Measurements from ENCODE around the gene RNF41.
"Not testable (repeated sequence)": the region's sequence is repeated elsewhere in the genome, so short reads cannot be mapped to it uniquely, and the experiment has no call there.

RNF41 gene

DNA sequence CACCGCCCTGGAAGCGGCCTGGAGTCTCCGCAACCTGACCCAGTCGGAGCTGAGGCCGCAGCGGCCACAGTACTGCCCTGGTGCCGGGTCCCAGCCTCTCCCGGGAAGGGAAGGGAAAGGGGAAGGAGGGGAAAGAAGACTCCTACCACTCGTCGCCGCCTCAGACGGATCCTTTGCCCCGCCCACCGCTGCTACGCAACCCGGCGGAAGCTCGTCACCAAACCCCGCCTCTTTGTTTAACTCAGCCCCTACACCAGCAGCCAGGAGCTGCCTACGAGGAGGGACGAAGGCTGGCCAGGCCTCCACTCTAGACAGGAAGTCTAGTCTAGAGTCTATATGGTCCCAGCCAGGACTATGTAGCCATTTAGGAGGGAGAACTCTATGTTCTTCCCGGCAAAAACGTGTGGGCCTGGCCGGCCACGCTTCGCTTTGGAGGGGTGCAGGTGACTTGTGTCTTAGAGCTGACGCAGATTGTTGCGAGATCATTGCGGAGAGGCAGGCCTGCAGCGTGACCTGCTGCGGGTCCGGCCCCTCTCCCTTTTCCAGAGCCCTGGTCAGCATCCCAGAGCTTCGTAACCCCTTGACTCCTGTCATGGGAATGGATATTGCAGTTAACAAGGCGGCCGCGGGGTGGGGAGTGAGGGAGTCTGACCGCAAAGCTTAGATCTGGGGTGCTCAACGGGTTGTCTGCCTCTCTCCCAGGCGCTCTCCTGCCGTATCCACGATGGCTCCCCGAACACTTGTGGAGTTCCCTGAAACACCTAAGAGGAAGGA is at the start of gene RNF41:
Gene RNF41 (minus strand): TSS at position 166 of the 774 bp plus-strand sequence. CDS start 7,875 bp downstream, outside the sequence.
- peak; percentile 93 for DNase-seq

DNA sequence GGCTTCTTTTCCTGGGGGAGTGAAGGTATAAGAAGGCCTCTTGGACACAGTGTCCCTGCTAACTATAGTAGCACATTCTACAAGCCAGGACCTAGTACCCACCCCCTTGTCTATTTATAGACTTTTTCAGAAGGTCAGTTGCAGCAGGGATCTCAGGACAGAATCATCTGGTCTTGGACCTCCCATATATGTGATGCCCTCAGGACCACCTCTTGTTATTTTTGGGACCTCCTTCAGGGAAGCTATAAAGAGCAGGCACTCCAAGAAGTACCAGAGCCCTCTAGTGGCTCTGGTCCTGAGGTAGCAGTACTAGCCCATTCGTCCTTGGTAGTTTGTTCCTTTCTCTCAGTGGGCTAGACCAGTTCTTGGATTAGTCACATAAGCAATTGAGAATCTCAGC is 49.3 kb upstream of the RNF41 start:
- DNase-seq: no peak

DNA sequence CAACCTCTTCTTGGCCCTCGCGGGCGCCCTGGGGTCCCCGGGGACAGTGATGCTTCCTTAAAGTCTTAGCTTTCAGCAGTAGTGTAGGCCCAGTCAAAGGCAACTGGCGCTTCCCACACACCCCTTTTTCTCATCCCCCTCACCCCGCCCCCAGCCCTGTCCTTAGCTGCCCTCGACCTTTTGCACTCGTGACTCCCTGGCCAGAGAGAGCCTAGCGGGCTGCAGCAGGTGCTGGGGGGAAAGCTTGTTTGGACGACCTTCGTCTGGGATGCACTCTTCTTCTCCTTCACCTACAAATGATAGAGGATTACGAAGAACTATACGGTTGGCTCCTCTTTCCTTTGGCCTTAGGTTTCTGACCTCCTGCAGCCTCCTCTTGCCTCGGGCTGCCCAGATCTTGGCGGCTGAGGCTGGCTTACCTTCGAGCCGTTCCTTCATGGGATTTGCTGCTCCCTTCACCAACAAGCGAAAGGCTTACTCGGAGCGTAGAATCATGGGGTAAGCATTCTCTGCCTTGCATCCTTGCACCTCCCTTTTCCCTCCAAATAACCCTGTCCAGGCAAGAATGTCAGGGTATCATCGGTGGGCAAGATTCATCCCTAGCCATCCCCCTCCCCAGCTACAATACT is 45.8 kb upstream of the RNF41 start:
- DNase-seq: no peak

DNA sequence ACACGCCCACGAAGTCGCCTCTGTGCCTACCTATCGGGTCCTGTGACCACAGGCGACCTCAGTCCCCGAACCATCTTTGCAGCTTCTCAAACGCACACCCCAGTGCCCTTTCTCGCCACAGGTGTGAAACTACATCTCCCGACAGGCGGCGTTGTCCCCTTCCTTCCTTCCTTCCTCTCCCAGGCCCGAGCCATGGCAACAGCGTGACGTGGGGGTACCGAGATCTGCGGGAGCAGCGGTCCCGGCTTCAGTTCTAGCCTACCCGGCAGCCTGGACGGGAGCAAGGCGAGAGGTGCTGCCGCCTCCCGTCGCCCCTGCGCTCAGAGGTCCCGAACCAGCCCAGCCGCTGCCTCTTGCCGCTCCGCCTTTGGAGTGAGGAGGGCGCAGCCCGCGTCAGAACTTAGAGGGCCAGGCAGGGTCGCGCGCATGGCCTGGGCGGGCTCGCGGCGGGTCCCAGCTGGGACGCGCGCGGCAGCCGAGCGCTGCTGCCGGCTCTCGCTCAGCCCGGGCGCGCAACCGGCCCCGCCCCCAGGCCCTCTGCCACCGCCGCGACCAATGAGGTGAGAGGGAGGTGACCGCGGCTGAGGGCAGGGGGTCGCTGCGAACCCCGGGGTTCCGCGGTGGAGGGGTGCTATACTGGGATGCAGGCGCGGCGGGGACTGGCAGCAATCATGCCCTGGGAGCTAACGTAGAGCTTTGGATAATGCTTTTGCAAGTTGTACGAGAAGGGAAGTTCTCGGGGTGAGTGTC is 45.1 kb upstream of the RNF41 start, which contains the start of gene COQ10A:
Gene COQ10A (plus strand): TSS at position 250 of the 750 bp plus-strand sequence. CDS start 177 bp downstream, at position 427.
- DNase-seq: peak; percentile 90

DNA sequence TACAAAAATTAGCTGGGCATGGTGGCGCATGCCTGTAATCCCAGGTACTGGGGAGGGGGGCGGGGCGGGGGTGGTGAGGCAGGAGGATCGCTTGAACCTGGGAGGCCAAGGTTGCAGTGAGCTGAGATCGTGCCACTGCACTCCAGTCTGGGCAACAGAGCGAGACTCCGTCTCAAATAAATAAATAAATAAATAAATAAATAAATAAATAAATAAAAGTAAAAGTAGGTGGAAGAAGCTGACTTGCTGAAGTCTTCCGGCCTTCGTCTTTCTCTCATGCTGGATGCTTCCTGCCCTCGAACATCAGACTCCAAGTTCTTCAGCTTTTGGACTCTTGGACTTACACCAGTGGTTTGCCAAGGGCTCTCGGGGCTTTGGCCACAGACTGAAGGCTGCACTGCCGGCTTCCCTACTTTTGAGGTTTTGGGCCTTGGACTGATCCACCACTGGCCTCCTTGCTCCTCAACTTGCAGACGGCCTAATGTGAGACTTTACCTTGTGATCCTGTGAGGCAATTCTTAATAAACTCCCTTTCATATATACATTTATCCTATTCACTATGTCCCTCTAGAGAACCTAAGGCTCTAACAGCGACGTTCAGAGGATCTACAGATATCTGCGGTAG is 44.5 kb upstream of the RNF41 start:
- not testable (repeated sequence) for DNase-seq

DNA sequence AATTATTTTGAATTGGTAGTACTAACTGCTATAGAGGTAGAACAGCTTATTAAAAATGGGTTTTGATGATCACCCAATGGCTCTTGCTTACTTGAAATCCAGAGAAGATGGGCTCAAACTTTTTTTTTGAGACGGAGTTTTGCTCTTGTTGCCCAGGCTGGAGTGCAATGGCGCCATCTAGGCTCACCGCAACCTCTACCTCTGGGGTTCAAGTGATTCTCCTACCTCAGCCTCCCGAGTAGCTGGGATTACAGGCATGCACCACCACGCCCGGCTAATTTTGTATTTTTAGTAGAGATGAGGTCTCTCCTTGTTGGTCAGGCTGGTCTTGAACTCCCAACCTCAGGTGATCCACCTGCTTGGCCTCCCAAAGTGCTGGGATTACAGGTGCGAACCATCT is 41.2 kb upstream of the RNF41 start:
- DNase-seq: not testable (repeated sequence)

DNA sequence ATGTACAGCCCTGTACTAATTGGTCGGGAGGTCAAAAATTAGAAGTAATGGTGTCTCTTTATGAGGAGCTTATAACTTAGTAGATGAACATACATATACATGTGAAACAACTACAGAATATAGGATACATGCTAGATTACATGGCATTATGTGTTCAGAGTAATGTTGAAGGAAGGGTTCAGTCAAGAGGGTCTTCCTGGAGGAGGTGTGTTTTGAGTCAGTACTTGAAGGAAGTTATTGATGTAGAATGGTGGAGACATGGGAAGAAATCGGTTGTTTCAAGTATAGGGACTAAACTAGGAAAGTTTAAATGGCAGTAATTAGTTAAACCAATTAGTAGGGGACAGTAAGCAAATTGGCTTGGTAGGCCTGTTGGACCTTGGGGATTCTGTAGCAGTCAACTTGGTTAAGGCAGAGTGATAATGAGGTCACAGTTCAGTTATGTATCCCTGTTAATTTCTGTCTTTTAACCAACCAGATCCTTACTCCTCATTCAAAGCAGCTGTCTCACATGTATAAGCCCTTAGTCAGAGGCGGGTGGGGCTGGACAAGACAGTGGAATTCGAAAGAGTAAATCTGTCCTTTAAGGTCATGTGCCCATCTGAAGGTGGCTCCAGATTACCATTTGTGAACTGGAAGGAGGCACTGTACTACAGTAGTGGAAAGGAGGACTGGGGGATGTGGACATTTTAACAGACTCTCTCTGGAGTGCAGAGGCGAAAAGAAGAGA is 39.9 kb upstream of the RNF41 start:
- no peak for DNase-seq

DNA sequence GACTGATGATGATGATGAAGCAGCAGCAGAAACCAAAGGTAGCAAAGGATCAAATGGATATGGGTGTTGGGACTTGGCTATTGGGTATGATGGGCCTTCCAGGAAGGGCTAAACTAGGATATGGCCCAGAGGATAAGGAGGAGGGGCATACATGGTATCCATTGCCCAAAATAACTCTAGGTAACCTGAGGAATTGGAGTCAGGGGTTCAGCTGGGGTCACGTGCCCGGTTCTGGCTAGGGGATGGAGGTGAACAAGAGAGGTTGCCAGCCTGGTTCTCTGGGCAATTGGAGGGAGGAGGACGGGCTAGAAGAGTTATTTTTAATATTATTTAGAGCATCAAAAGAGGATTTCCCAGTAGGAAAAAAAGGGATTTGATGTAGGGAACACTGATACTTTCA is 39.2 kb upstream of the RNF41 start:
- DNase-seq: no peak

DNA sequence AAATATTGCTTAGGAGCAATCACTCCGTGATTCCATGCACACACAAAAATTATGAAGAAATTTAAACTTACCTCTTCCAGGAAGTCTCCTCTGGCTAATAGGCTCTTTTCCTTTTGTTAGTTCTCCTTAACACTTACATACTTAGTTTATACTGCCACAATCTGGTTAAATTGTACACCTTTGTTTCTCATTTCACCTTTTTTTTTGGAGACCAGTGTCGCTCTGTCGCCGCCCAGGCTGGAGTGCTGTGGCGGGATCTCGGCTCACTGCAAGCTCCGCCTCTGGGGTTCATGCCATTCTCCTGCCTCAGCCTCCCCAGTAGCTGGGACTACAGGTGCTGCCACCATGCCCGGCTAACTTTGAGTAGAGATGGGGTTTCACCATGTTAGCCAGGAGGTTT is 38.7 kb upstream of the RNF41 start:
- no peak for DNase-seq

DNA sequence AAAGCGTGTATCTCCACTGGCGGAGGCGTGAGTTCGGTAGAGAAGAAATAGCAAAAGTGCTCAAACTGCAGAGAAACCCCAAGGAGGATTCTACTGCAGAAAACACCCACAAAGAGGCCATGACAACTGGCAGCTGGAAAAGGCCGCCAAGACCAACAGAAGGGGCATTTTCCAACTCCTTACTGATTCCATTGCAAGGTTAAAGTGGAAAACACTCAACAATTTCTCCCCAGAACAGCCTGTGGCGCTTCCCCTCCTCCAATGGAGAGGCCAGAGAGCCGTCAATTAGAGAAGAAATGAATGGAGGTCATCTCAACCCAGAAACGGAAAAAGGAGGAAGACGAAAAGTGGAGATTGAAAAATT is 37.1 kb upstream of the RNF41 start:
- DNase-seq: no peak

DNA sequence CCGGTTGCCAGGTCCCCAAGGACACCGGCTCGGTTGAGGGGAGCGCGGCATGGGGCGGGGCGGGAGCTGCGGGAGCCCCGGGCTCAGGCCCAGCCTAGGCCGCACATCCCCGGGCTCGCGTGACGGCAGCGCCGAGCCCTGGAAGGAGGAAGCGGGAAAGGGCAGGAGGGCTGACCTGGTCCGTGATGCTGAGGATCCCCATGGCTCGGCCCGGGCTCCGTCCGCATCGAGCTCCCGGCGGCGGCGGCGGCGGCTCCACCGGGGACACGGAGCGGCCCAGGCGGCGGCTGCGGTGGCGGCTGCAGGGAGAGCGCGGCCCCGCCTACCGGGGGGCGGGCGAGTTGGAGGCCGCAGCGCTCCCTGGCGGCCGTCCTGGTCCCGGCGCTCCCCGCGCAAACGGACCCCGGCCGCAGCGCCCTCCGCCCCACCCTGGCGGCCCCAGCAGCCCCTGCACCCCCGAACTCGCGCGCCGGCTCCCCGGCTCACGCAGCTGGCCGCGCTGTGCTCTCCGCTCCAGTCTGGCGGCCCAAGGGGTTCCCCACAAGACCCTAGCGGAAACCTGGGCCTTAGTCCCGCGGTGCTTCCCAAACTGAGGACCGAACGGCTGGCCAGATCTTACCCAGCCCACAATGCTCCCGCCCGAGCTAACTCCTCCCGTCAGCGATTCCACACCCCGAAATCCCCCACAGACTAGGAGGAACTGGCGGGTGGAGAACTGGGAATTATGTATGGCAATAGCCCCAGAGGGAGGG is 36.5 kb upstream of the RNF41 start, which contains the start of gene ANKRD52:
Gene ANKRD52 (minus strand): TSS at position 317 of the 752 bp plus-strand sequence. CDS start 115 bp downstream, at position 202.
- DNase-seq: peak; percentile 86

DNA sequence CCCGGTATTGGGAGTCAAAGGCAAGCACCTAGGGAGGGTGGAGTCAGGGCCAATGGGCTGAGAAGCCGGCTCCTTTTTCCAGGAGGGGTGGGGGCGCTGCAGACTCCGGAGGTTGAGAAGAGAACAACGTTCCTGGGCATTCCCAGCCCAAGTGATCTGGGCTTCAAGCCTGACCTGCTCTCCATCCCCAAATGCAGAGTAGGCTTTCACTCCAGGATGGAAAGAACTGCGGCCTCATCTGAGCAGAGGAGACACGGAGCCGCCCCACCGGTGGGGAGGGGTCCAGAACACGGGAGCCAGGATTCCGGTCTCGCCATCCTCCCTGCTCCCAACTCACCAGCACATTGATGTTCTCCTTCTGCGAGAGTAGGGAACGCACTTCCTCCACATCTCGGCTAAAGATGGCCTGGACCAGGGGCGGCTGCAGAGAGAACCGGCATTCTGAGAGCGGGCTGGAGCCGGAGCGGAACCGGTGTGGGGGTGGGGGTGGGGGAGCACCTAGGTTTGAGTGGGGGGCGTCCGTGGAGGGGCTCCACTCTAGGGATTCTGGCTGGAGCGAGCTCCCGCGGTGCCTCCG is 35.9 kb upstream of the RNF41 start:
- no peak for DNase-seq

DNA sequence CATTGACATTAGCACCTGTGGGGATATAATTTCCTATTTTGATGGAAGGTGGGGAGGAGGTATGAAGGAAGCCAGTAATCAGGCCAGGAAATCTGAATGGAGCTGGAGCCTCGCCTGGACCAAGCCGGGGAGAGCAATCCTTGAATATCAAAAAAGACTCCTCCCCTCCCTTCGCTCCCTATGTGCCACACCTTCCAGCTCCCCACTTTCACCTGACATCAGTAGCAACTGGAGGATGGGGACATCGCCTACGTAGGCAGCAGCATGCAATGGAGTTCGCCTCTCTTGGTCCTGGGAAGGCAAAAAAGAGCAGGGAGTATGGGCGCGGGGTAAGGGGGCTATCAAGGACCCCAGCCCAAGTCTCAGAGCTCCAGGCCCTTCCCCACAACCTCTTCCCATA is 35.3 kb upstream of the RNF41 start:
- no peak for DNase-seq

DNA sequence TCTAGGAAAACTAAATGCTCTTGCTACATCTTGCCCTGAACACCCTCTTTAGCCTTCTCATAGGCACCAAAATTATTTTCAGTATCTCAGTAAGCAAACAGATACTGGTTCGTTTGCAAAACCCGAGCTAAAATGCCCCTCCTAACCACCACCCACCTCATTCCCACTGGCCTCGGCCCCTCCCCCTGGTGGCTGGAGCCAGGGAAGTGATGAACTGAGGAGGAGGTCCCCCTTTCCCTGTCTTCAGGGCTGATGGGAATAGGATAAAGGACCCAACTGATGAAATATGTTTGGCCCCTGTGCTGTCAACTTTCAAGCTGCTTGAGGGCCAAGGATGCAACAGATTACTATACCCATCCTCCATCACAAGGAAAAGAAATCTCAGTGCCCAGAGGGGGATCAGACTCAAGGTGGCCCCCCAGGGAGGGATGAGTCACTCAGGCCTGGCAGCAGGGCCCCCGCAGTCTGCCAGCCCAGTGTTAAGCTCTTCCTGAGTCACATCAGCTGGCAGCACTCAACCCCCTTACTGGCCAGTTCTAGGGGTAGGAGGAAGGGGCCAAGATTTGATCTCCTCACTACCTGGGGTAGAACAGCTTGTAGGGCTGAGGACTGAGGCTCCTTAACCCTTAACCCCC is 34.7 kb upstream of the RNF41 start:
- no peak for DNase-seq

DNA sequence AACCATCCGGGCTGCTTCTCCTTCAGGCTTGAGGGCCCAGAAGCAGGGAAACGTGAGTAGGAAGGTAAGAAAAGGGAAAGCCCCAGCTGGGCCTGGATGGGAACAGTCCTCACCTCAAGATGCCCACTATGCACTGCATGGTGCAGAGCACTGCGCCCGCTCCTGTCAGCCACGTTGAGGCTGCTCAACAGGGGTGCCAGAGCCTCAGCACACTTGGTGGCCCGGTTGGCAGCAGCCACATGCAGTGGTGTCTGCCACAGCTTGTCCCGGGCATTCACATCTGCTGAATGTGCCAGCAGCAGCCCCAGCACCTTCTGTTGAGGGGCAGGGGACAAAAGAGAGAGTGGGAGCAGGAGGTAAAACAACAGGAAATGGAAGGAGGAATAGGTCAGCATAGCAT is 33.9 kb upstream of the RNF41 start:
- no peak for DNase-seq

DNA sequence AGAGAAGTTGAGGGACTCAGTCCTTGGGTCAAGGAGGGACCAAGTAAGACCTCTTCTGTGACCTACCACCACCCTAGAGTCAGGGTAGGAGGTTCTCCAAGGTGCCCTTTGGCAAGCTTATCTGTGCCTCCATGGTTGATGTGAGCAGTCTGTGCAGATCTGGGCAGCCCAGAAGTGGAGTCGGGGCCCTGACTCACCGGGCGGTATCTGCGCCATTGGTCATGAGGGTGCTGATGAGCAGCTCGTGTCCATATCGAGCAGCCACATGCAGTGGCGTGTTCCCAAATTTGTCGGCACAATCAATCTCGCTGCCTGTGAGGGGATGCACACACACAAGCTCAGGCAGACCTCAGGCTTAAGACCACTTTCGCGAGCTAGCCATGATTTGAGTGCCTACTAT is 31.4 kb upstream of the RNF41 start:
- DNase-seq: no peak

DNA sequence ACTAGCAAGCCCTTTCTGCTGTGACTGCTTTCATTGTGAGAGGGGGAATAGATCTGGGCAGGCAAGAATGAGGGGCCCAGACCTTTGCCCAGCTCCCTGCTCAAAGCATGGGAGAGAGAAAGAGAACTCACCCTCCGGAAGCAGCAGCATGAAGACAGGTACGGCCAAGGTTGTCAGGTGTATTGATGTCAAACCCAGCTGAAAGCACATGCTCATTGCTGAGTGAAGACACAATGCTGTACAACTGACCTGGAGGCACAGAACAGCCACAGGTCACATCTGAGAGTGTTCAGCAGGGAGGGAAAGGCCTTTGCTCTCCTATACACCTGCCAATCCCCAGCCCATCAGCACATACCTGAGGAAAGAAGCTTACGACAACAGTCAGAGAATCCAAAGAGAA is 30.9 kb upstream of the RNF41 start:
- no peak for DNase-seq

DNA sequence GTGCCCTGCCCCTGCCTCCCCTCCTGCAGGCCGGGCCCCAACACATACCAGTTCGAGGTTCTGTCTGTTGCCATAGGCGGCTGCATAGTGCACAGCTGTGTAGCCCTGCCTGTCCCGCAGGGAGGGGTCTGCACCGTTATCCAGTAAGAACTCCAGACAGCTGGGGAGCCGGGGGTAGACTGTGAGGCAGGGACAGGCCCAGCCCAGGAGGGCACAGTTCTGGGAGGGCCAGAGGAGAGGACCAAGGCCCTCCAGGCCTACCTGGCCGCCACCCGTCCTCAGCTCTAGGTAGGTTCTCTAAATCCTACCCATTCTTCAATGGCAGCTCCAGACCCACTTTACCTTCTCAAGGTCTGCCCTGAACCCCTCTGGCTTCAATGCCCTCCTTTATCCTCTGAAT is 27.0 kb upstream of the RNF41 start:
- DNase-seq: no peak

DNA sequence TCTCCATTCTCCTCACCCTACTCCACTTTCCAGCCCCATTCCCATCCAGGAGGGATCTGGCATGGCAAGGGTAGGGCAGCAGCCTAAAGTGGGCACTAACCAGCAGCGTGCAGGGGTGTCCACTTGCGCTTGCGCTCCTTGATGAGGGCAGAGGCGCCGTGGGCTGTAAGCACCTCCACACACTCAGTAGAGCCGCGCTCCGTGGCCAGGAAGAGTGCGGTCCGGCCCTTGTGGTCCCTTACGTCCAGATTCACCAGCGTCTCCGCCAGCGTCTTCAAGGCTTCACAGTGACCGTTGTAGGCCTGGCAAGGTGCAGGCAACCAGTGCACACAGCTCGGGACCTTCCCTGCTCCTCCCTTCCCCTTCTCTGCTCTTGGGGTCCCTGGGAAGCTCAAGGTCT is 26.2 kb upstream of the RNF41 start:
- no peak for DNase-seq

DNA sequence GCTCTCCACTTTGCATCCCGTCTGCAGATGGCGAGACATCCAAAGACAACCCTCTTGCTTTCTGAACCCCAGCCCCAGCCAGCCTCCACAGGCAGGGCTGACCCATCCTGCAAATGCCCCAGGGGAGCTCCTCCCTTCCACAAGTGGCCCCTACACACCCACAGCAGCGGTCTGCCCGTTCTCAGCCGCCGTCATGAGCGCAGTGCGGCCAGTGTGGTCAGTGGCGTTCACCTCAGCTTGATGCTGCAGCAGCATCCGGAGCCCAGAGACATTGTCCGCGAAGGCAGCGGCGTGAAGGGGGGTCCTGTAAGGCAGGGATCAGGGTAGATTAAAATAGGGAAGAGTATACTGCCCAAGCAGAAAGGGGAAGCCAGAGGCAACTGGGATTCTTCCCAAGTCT is 22.8 kb upstream of the RNF41 start:
- no peak for DNase-seq

DNA sequence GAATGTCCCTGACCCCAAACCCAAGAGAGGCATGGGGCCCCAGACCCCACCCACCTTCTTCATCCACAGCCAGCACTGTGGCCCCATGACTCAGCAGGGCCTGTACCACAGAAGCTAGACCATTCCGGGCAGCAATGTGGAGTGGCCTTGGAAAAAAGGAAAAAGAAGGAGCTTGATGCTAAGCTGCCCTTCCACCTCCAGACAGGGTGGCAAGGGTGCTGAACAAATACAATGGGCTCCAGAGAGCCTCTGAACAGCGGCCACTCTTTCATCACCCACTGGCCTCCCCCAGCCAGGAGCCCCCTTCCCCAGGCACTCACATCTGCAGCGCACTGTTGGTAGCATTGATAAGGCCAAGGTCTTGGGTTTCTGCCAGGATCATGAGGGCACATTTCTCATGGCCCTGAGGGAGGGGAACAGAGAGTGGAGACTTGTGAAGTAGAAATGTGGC is 22.0 kb upstream of the RNF41 start:
- no peak for DNase-seq
